Tongue (tissue), 2 donors: ENCODE measurements around the gene HSBP1. TPM values are rescaled to one million over a fixed set of nuclear protein-coding genes. Genes with fewer than 3 reads are reported as not detected.

Experiments used
- DNase-seq: peaks from one replicate; pipeline ENCODE4 v3.0.0-alpha.2; 2015
- total RNA-seq: library from RNA; depleted of rRNA; stranded (reverse); fragments of >200 nt; gene quantifications from one replicate; pipeline ENCODE4 v1.2.3, GENCODE V29; 2014

The HSBP1 gene
- total RNA-seq, 1 donor from 2014 or later = 36.5 TPM

GRCh38 chr16:83803811-83804210 lies 4.0 kb upstream of the HSBP1 start:
- no peak for DNase-seq

- no peak for DNase-seq
Observed at GRCh38 chr16:83804366-83804765, 3.4 kb upstream of the HSBP1 start.

GRCh38 chr16:83806036-83806435 lies 1.7 kb upstream of the HSBP1 start:
- no peak for DNase-seq

- DNase-seq = no peak
Observed at GRCh38 chr16:83806731-83807130, 1.0 kb upstream of the HSBP1 start.

GRCh38 chr16:83807327-83807709 lies 460 bp upstream of the HSBP1 start:
- no peak for DNase-seq

- DNase-seq = no peak
Observed at GRCh38 chr16:83808573-83809014, 816 bp downstream of the HSBP1 start.

GRCh38 chr16:83809092-83809491 lies 1.3 kb downstream of the HSBP1 start:
- DNase-seq = no peak

- no peak for DNase-seq
Observed at GRCh38 chr16:83810901-83811300, 3.1 kb downstream of the HSBP1 start.

- DNase-seq = peak; percentile 78
Observed at GRCh38 chr16:83813823-83814658, 6.3 kb downstream of the HSBP1 start.

- DNase-seq = no peak
Observed at GRCh38 chr16:83814659-83814985, 6.8 kb downstream of the HSBP1 start.

- no peak for DNase-seq
Observed at GRCh38 chr16:83817022-83817421, 9.2 kb downstream of the HSBP1 start.

GRCh38 chr16:83818276-83818675 lies 10.5 kb downstream of the HSBP1 start:
- no peak for DNase-seq

GRCh38 chr16:83819361-83819760 lies 11.6 kb downstream of the HSBP1 start:
- DNase-seq = no peak

GRCh38 chr16:83826146-83826913 lies 18.6 kb downstream of the HSBP1 start:
- peak; percentile 92 for DNase-seq

GRCh38 chr16:83830091-83830768 lies 22.5 kb downstream of the HSBP1 start:
- DNase-seq = no peak

GRCh38 chr16:83830769-83831455 lies 23.1 kb downstream of the HSBP1 start:
- no peak for DNase-seq

- DNase-seq = no peak
Observed at GRCh38 chr16:83831456-83831987, 23.7 kb downstream of the HSBP1 start.

- DNase-seq = no peak
Observed at GRCh38 chr16:83833921-83834320, 26.1 kb downstream of the HSBP1 start.

GRCh38 chr16:83835586-83836566 lies 28.1 kb downstream of the HSBP1 start:
- DNase-seq = no peak

GRCh38 chr16:83837566-83837965 lies 29.8 kb downstream of the HSBP1 start:
- no peak for DNase-seq

- no peak for DNase-seq
Observed at GRCh38 chr16:83838151-83838550, 30.4 kb downstream of the HSBP1 start.
